Endothelial cell of umbilical vein (primary cell): ENCODE measurements around the gene NBEAL2. TPM values are rescaled to one million over a fixed set of nuclear protein-coding genes. Genes with fewer than 3 reads are reported as not detected.

Experiments
- BruUV-seq: library from RNA; stranded (reverse); fragments of 400-500 nt; replicated peaks from 2 replicates; lab custom pipeline; 2021; lab: Mats Ljungman, UMichigan
- CTCF ChIA-PET: fragments of 300-600, 350-600 bp; sonication (Branson Sonifier 250); formaldehyde crosslinking; loops from one replicate; lab custom pipeline; 2021; ENCODE audit warnings: antibody characterized with exemption, inconsistent platforms; lab: Charles Lee
- POLR2A ChIA-PET: fragments of 300-600, 350-600 bp; sonication (Branson Sonifier 250); formaldehyde crosslinking; loops from one replicate; lab custom pipeline; 2021; ENCODE audit warnings: antibody characterized with exemption, inconsistent platforms; lab: Charles Lee
- DNase-seq: peaks from one replicate; pipeline ENCODE4 v3.0.0-alpha.2; 2011; ENCODE audit warnings: low read depth, low spot score
- FAIRE-seq: peaks from 2 replicates; lab custom pipeline; 2011; peaks lifted over from hg19 to GRCh38; lab: Jason Lieb, UNC
- H2AFZ ChIP-seq: 2 replicates; pipeline ENCODE4 v1.6.0; 2012; ENCODE audit warnings: low read depth, low read length, control low read depth, inconsistent platforms
- H3K27ac ChIP-seq: 2 replicates; pipeline ENCODE4 v1.5.1; 2011; ENCODE audit warnings: low read depth, mild to moderate bottlenecking, control low read depth, low read length, moderate library complexity; ENCODE audit not compliant: insufficient read depth
- H3K27me3 ChIP-seq, 2 experiments: 2 replicates each; pipeline versions ENCODE4 v1.6.0 to v1.6.1; 2011; ENCODE audit warnings: low read length in 2 of 2, mixed read lengths in 1 of 2; ENCODE audit not compliant: control insufficient read depth in 2 of 2, insufficient read depth in 2 of 2
- H3K36me3 ChIP-seq, 2 experiments: 2 replicates in 1 of 2; 3 replicates in 1 of 2; pipeline ENCODE4 v1.5.1; 2011; ENCODE audit warnings: low read length in 2 of 2, mild to moderate bottlenecking in 1 of 2, moderate library complexity in 1 of 2; ENCODE audit not compliant: control insufficient read depth in 2 of 2, insufficient read depth in 2 of 2; ENCODE audit errors: extremely low read depth in 1 of 2
- H3K4me1 ChIP-seq: 3 replicates; pipeline ENCODE4 v1.5.1; 2011; ENCODE audit warnings: mild to moderate bottlenecking, low read length; ENCODE audit not compliant: control insufficient read depth, insufficient read depth; ENCODE audit errors: extremely low read depth
- H3K4me2 ChIP-seq: 2 replicates; pipeline ENCODE4 v1.6.1; 2011; ENCODE audit warnings: low read length, control low read depth, mixed read lengths; ENCODE audit not compliant: insufficient read depth
- H3K4me3 ChIP-seq, 3 experiments: fragments of 200-600 bp in 1 of 3; sonication (generic), shearing (Covaris generic) in 1 of 3; replicated peaks in 1 of 3; 2 replicates each; pipeline ENCODE4 v1.5.1; 2011 to 2016; ENCODE audit warnings: control low read depth in 3 of 3, low read length in 3 of 3, mild to moderate bottlenecking in 2 of 3, inconsistent platforms in 1 of 3, low read depth in 1 of 3, moderate library complexity in 1 of 3; ENCODE audit not compliant: insufficient read depth in 1 of 3
- H3K79me2 ChIP-seq: 2 replicates; pipeline ENCODE4 v1.6.0; 2012; ENCODE audit warnings: low read length, inconsistent platforms; ENCODE audit not compliant: control insufficient read depth, insufficient read depth
- H3K9ac ChIP-seq: replicated peaks from 2 replicates; pipeline ENCODE3; 2011; ENCODE audit warnings: low read length, control low read depth; ENCODE audit not compliant: insufficient read depth; ENCODE audit errors: extremely low read depth
- H3K9me1 ChIP-seq: replicated peaks from 3 replicates; pipeline ENCODE4 v1.6.0; 2011; ENCODE audit warnings: mild to moderate bottlenecking, low read length; ENCODE audit not compliant: control insufficient read depth, insufficient read depth; ENCODE audit errors: extremely low read depth
- H3K9me3 ChIP-seq: replicated peaks from 2 replicates; pipeline ENCODE4 v1.5.1; 2012; ENCODE audit warnings: low read length, inconsistent platforms; ENCODE audit not compliant: control insufficient read depth, insufficient read depth
- H4K20me1 ChIP-seq: replicated peaks from 2 replicates; pipeline ENCODE3; 2011; ENCODE audit warnings: mild to moderate bottlenecking, low read length; ENCODE audit not compliant: control insufficient read depth, insufficient read depth; ENCODE audit errors: extremely low read depth
- EZH2 ChIP-seq: IDR thresholded peaks from 2 replicates; pipeline ENCODE4 v1.6.1; 2012; ENCODE audit warnings: borderline replicate concordance, low read depth, mild to moderate bottlenecking, moderate library complexity, low read length, inconsistent platforms; ENCODE audit not compliant: severe bottlenecking
- FOS ChIP-seq: IDR thresholded peaks from 2 replicates; pipeline ENCODE4 v1.6.1; 2011; ENCODE audit warnings: mild to moderate bottlenecking, low read length, moderate library complexity, borderline replicate concordance; ENCODE audit not compliant: insufficient read depth
- JUN ChIP-seq: IDR thresholded peaks from 2 replicates; pipeline ENCODE4 v1.6.1; 2011; ENCODE audit warnings: borderline replicate concordance, low read depth; ENCODE audit not compliant: insufficient read length, insufficient read depth
- MYC ChIP-seq: IDR thresholded peaks from one replicate; pipeline ENCODE4 v1.6.1; 2011; ENCODE audit warnings: mild to moderate bottlenecking, low read depth, low read length
- POLR2AphosphoS5 ChIP-seq: IDR thresholded peaks from 2 replicates; pipeline ENCODE4 v1.6.1; 2012; ENCODE audit warnings: low read depth, mild to moderate bottlenecking, control low read depth, low read length, moderate library complexity; ENCODE audit not compliant: insufficient read depth
- dilution Hi-C: fragments of 300-500 bp; cut with MboI; formaldehyde crosslinking; loops from one replicate; pipeline ENCODE4 v1.15.0; 2019; ENCODE audit warnings: low sequenced_read_pairs; ENCODE audit not compliant: extremely low pct_ligation_motif_present
- intact Hi-C: fragments of 100-400 bp; cut with micrococcal nuclease; formaldehyde crosslinking; loops from one replicate; pipeline ENCODE4 v1.10.0; 2022
- polyA plus RNA-seq, 4 experiments: library from polyadenylated mRNA; depleted of rRNA in 3 of 4; stranded (reverse) in 3 of 4; unstranded in 1 of 4; fragments of >200 nt; gene quantifications; 2 replicates each; pipeline versions ENCODE4 v1.2.1 to v1.2.3, GENCODE V29; 2011 to 2012; ENCODE audit warnings: missing spikeins in 1 of 4
- total RNA-seq: library from RNA; stranded (reverse); gene quantifications from 2 replicates; pipeline ENCODE4 v1.2.3, GENCODE V29; 2021
- TF ChIP-seq, protein P1 (sequence below), 2 donors: IDR thresholded peaks; 1 replicate in 1 of 2; 2 replicates in 1 of 2; pipeline ENCODE4 v1.5.1; 2011; ENCODE audit warnings: low read length in 2 of 2, mild to moderate bottlenecking in 2 of 2, moderate library complexity in 2 of 2, control low read depth in 1 of 2, inconsistent platforms in 1 of 2, low read depth in 1 of 2; ENCODE audit not compliant: insufficient read depth in 1 of 2; ENCODE audit errors: extremely low read depth in 1 of 2

NBEAL2 gene
- total and polyA plus RNA-seq, 2 donors (not counting 3 experiments of a cell fraction or from before 2014, with no cell fraction given): 48.0 to 84.7 TPM

- intact Hi-C loops: no loop called here
- Histone ChIP-seq H3K27ac (peak overlapping the region; percentile 26), H3K9me1 (no peaks in the 10 kb centered on the region), H3K36me3 (no peaks in the 10 kb centered on the region), H3K9me3 (no peaks in the 10 kb centered on the region), H3K27me3 (no peaks in the 10 kb centered on the region), H3K79me2 (peaks cover 67% of the 10 kb centered on the region), H4K20me1 (no peaks in the 10 kb centered on the region), H3K4me3 (no peak overlapping the region), H3K9ac (no peak overlapping the region), H3K4me1 (peaks cover 73% of the 10 kb centered on the region), H2AFZ (no peak overlapping the region), H3K4me2 (no peak overlapping the region)
- TF ChIP-seq, protein P1, sequence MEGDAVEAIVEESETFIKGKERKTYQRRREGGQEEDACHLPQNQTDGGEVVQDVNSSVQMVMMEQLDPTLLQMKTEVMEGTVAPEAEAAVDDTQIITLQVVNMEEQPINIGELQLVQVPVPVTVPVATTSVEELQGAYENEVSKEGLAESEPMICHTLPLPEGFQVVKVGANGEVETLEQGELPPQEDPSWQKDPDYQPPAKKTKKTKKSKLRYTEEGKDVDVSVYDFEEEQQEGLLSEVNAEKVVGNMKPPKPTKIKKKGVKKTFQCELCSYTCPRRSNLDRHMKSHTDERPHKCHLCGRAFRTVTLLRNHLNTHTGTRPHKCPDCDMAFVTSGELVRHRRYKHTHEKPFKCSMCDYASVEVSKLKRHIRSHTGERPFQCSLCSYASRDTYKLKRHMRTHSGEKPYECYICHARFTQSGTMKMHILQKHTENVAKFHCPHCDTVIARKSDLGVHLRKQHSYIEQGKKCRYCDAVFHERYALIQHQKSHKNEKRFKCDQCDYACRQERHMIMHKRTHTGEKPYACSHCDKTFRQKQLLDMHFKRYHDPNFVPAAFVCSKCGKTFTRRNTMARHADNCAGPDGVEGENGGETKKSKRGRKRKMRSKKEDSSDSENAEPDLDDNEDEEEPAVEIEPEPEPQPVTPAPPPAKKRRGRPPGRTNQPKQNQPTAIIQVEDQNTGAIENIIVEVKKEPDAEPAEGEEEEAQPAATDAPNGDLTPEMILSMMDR (IDR thresholded peaks at IDR 0.05; ENCODE audit: extremely low read depth in 1 of 2, insufficient read depth in 1 of 2, low read depth in 1 of 2, low read length in 2 of 2): peak in 1 of 2 donors; percentile 13
- TF ChIP-seq MYC (no peak), FOS (no peak), POLR2AphosphoS5 (no peak), JUN (no peak), EZH2 (no peak)
- BruUV-seq: no TSS peak
- ChIA-PET CTCF (interaction anchor here (1.1 to 1.8 kb wide), 5 partner anchors 9 to 49 kb away, joined by 3 to 7 read pairs (median 4); no protein-coding TSS in a partner anchor), POLR2A (no interaction called here)
- no peak for FAIRE-seq
- dilution Hi-C loops: no loop called here
- DNase-seq: no peak
These were observed 46.8 kb upstream of the NBEAL2 start for GRCh38 chr3:46932455-46933225.
